HG03159 (cell line): ENCODE measurements around the gene SPIC.

Experiments used
- ATAC-seq: cut with Tn5 transposase; IDR thresholded peaks from one replicate; pipeline ENCODE4 v1.9.1; 2021; ENCODE audit warnings: mild to moderate bottlenecking, moderate library complexity; ENCODE audit not compliant: unreplicated experiment

The SPIC gene

GRCh38 chr12:101527682-101528081 is 52.5 kb downstream of the SPIC start:
- ATAC-seq, result no peak

GRCh38 chr12:101536069-101536674 is 61.0 kb downstream of the SPIC start:
- no peak for ATAC-seq
